MG63 (cell line): ENCODE results near the gene ADAMTS2. TPM values are rescaled to one million over a fixed set of nuclear protein-coding genes. Genes with fewer than 3 reads are reported as not detected.

Experiments used
- DNase-seq: peaks from one replicate; pipeline ENCODE4 v3.0.0-alpha.2; 2020
- H3K27me3 ChIP-seq: fragments of 250-450 bp; sonication (Bioruptor Pico); 2 replicates; pipeline ENCODE4 v1.5.1; 2020; ENCODE audit warnings: mild to moderate bottlenecking, moderate library complexity
- H3K36me3 ChIP-seq: fragments of 250-450 bp; sonication (Bioruptor Pico); 2 replicates; pipeline ENCODE4 v1.5.1; 2020; ENCODE audit warnings: mild to moderate bottlenecking, moderate library complexity
- H3K4me3 ChIP-seq: fragments of 250-450 bp; sonication (Bioruptor Pico); 2 replicates; pipeline ENCODE4 v1.5.1; 2020; ENCODE audit warnings: mild to moderate bottlenecking, moderate library complexity
- H3K9me3 ChIP-seq: fragments of 250-450 bp; sonication (Bioruptor Pico); 2 replicates; pipeline ENCODE4 v1.5.1; 2020; ENCODE audit warnings: mild to moderate bottlenecking, moderate library complexity
- total RNA-seq: library from RNA; depleted of rRNA; stranded (reverse); fragments of >200 nt; shearing (Covaris generic); gene quantifications from 2 replicates; pipeline ENCODE4 v1.2.3, GENCODE V29; 2014; ENCODE audit warnings: low replicate concordance

Gene ADAMTS2
- total RNA-seq, 1 experiment from 2014 or later, result 141 TPM

GRCh38 chr5:179165421-179166170 is 179.7 kb downstream of the ADAMTS2 start:
- H3K4me3 ChIP-seq, result no peak overlapping the region
- peak; percentile 0 for DNase-seq
- peaks cover 12% of the 10 kb centered on the region for H3K9me3 ChIP-seq
- H3K36me3 ChIP-seq, result peaks cover 88% of the 10 kb centered on the region
- H3K27me3 ChIP-seq, result no peaks in the 10 kb centered on the region; the same call in 1 of the 2 replicates

- peak; percentile 2 for DNase-seq
- Histone ChIP-seq H3K36me3 (peaks cover 85% of the 10 kb centered on the region), H3K27me3 (no peaks in the 10 kb centered on the region; the same call in 1 of the 2 replicates), H3K9me3 (peaks cover 10% of the 10 kb centered on the region), H3K4me3 (no peak overlapping the region)
Measured at GRCh38 chr5:179164331-179165311, 180.6 kb downstream of the ADAMTS2 start.

GRCh38 chr5:179163236-179164155 is 181.8 kb downstream of the ADAMTS2 start:
- Histone ChIP-seq H3K27me3 (no peaks in the 10 kb centered on the region; the same call in 1 of the 2 replicates), H3K4me3 (no peak overlapping the region), H3K9me3 (peaks cover 5% of the 10 kb centered on the region), H3K36me3 (peaks cover 85% of the 10 kb centered on the region)
- peak; percentile 1 for DNase-seq

GRCh38 chr5:179162351-179163235 is 182.7 kb downstream of the ADAMTS2 start:
- Histone ChIP-seq H3K4me3 (no peak overlapping the region), H3K9me3 (peaks cover 5% of the 10 kb centered on the region), H3K36me3 (peaks cover 85% of the 10 kb centered on the region), H3K27me3 (no peaks in the 10 kb centered on the region; the same call in 1 of the 2 replicates)
- no peak for DNase-seq

- DNase-seq, result no peak
- H3K27me3 ChIP-seq, result no peaks in the 10 kb centered on the region; the same call in 1 of the 2 replicates
Measured at GRCh38 chr5:179161901-179162300, 183.4 kb downstream of the ADAMTS2 start.

GRCh38 chr5:179160584-179160983 is 184.7 kb downstream of the ADAMTS2 start:
- DNase-seq, result peak; percentile 37

More at GRCh38 chr5:179161901-179162300, 183.4 kb downstream of the ADAMTS2 start:
- Histone ChIP-seq H3K4me3 (no peak overlapping the region), H3K9me3 (peaks cover 5% of the 10 kb centered on the region), H3K36me3 (peaks cover 87% of the 10 kb centered on the region)

GRCh38 chr5:179158556-179158955 is 186.7 kb downstream of the ADAMTS2 start:
- Histone ChIP-seq H3K9me3 (peaks cover 5% of the 10 kb centered on the region), H3K27me3 (no peaks in the 10 kb centered on the region; the same call in 1 of the 2 replicates), H3K4me3 (no peak overlapping the region), H3K36me3 (peaks cover 93% of the 10 kb centered on the region)
- DNase-seq, result no peak

More at GRCh38 chr5:179160584-179160983, 184.7 kb downstream of the ADAMTS2 start:
- Histone ChIP-seq H3K36me3 (peaks cover 86% of the 10 kb centered on the region), H3K9me3 (peaks cover 5% of the 10 kb centered on the region), H3K27me3 (no peaks in the 10 kb centered on the region; the same call in 1 of the 2 replicates), H3K4me3 (no peak overlapping the region)

- Histone ChIP-seq H3K36me3 (peaks cover 93% of the 10 kb centered on the region), H3K4me3 (no peak overlapping the region), H3K9me3 (no peaks in the 10 kb centered on the region), H3K27me3 (no peaks in the 10 kb centered on the region)
- DNase-seq, result no peak
Measured at GRCh38 chr5:179154991-179155955, 190.0 kb downstream of the ADAMTS2 start.

GRCh38 chr5:179154346-179154990 is 190.8 kb downstream of the ADAMTS2 start:
- Histone ChIP-seq H3K27me3 (no peaks in the 10 kb centered on the region), H3K9me3 (no peaks in the 10 kb centered on the region), H3K4me3 (no peak overlapping the region), H3K36me3 (peaks cover 96% of the 10 kb centered on the region)
- no peak for DNase-seq

GRCh38 chr5:179153921-179154345 is 191.3 kb downstream of the ADAMTS2 start:
- no peak for DNase-seq
- H3K27me3 ChIP-seq, result no peaks in the 10 kb centered on the region
- peaks cover 96% of the 10 kb centered on the region for H3K36me3 ChIP-seq
- H3K9me3 ChIP-seq, result no peaks in the 10 kb centered on the region
- H3K4me3 ChIP-seq, result no peak overlapping the region

- peaks cover 92% of the 10 kb centered on the region for H3K36me3 ChIP-seq
- DNase-seq, result no peak
- H3K9me3 ChIP-seq, result no peaks in the 10 kb centered on the region
- no peak overlapping the region for H3K4me3 ChIP-seq
- H3K27me3 ChIP-seq, result no peaks in the 10 kb centered on the region
Measured at GRCh38 chr5:179153341-179153901, 191.8 kb downstream of the ADAMTS2 start.

GRCh38 chr5:179152941-179153340 is 192.3 kb downstream of the ADAMTS2 start:
- no peaks in the 10 kb centered on the region for H3K27me3 ChIP-seq
- no peak overlapping the region for H3K4me3 ChIP-seq
- peaks cover 89% of the 10 kb centered on the region for H3K36me3 ChIP-seq
- H3K9me3 ChIP-seq, result no peaks in the 10 kb centered on the region
- DNase-seq, result no peak

- DNase-seq, result no peak
Measured at GRCh38 chr5:179152144-179152895, 192.9 kb downstream of the ADAMTS2 start.

More at GRCh38 chr5:179152144-179152895, 192.9 kb downstream of the ADAMTS2 start:
- Histone ChIP-seq H3K27me3 (no peaks in the 10 kb centered on the region), H3K4me3 (no peak overlapping the region), H3K36me3 (peaks cover 89% of the 10 kb centered on the region), H3K9me3 (no peaks in the 10 kb centered on the region)
